C4-2B (cell line): ENCODE results near the gene MAPK8IP1.

Experiments
- H3K27ac ChIP-seq: fragments of 450-650 bp; 2 replicates; pipeline ENCODE4 v1.5.1; 2017
- ZFX ChIP-seq: fragments of 450-650 bp; IDR thresholded peaks from 2 replicates; pipeline ENCODE4 v1.6.1; 2017
- TF ChIP-seq, protein P1 (sequence below): fragments of 450-650 bp; conservative IDR thresholded peaks from 2 replicates; pipeline ENCODE4 v1.5.1; 2017; ENCODE audit warnings: mild to moderate bottlenecking

MAPK8IP1 gene

DNA sequence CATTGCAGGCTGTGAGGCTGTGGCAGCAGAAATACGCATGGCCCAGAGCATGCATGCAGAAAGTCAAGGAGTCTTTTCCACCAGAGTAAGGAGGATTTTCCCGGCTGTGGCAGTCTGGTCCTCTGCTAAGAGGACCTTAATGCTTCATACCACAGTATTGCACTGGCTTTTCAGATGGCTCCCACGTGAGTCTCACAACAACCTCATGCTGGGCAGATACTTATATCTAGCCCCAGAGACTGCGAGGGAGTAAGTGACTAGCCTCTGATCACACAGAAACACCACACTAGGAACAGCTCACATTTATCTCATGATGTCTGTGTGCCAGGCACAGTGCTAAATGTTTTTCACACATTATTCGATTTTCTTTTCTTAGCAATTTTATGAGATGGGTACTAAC lies 30.1 kb upstream of the MAPK8IP1 start:
- H3K27ac ChIP-seq: no peak overlapping the region
- no peak for TF ChIP-seq ZFX
- TF ChIP-seq, protein P1, sequence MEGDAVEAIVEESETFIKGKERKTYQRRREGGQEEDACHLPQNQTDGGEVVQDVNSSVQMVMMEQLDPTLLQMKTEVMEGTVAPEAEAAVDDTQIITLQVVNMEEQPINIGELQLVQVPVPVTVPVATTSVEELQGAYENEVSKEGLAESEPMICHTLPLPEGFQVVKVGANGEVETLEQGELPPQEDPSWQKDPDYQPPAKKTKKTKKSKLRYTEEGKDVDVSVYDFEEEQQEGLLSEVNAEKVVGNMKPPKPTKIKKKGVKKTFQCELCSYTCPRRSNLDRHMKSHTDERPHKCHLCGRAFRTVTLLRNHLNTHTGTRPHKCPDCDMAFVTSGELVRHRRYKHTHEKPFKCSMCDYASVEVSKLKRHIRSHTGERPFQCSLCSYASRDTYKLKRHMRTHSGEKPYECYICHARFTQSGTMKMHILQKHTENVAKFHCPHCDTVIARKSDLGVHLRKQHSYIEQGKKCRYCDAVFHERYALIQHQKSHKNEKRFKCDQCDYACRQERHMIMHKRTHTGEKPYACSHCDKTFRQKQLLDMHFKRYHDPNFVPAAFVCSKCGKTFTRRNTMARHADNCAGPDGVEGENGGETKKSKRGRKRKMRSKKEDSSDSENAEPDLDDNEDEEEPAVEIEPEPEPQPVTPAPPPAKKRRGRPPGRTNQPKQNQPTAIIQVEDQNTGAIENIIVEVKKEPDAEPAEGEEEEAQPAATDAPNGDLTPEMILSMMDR: no peak

DNA sequence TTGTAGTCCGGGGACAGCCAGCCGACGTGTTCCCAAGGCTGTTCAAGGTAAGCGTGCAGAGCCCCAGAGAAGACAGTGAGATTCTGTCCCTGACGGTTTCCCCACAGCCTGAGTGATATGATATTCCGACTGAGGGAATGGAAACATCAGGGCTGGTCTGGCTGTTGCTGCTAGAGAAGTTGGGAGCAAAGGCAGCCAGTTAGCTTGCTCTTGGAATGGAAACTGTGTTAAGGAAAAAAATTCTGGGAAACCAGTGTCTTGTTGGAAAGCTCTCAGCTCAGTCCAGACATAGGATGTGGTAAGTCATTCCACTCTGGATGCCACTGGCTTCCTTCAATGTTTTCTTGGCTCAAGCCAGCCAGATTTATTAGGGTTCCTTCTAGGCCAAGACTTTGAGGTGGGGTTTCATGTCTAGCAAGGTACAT lies 29.4 kb upstream of the MAPK8IP1 start:
- no peak for TF ChIP-seq ZFX
- TF ChIP-seq, protein P1: no peak
- H3K27ac ChIP-seq: no peak overlapping the region

DNA sequence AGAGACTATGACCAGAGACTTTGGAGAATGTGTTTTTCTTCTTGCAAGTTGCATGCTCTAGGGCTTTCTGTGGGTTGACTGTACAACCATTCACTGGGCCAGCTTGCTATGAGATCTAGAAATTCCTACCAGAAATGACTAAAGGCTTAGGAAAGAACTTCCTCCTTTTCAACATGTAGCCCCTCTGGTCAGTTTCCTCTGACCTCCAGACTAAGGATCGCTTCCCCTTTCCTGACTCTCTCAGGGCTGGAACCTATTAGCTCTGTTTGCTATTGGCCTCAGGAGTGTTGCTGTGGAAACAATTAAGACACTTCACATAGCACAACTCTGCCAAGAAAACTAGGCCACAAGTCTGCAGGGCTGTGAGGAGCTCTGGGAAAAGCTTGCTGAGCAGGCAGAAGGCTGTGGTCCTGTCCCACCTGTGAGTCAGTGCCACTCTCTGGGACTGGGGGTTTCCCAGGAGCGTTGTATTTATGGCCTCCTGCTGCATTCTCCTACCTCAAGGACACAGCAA lies 27.4 kb upstream of the MAPK8IP1 start:
- no peak for TF ChIP-seq ZFX
- TF ChIP-seq, protein P1: no peak
- H3K27ac ChIP-seq: no peak overlapping the region

DNA sequence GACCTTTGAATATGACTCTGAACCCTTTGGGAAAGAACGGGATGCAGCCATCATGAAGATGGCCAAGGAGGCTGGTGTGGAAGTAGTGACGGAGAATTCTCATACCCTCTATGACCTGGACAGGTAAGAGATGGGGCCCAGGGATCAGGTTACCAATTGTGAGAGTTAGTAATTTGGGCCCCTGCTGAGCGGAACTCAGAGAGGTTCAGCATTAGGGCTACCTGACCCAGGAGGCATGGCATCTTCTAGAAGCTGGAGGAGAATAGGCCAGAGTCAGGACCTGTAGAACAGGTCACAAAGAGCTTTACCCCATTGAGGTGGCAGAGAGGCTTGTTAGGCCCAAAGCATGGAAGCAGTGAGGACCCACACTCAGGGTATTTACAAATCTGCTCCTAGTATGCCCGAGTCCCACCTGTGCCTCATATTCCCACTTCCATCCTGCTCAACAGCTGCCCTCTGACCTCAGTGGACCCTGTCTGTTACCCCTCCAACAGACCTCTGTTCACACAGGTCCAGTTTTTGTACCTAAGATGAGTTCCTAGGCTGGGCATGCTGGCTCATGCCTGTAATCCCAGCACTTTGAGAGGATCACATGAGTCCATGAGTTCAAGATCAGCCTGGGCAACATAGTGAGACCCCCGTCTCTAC lies 26.6 kb upstream of the MAPK8IP1 start:
- H3K27ac ChIP-seq: no peak overlapping the region
- TF ChIP-seq, protein P1: no peak
- no peak for TF ChIP-seq ZFX

DNA sequence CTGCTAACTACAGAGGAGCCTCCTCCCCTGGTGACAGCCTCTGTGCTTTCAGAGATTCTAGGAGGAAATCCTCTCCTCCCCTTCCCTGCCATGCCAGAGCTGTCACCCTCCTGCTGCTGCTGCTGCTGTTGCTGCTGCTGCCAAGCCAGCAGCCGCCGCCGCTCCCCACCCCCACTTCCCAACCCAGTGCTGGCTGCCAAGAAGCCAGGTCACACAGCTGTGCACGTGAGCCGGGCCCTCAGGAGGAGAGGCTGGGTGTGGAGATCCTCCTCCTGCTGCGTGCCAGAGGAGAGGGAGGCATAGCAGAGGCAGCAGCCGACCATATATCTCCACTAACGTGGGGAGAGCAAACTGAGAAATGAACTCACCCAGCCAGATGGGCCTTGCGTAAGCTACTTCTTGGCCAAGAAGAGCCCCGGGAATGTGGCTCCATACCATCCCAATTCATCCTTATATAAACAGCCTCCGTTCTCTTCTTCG lies 25.8 kb upstream of the MAPK8IP1 start:
- H3K27ac ChIP-seq: no peak overlapping the region
- no peak for TF ChIP-seq ZFX
- TF ChIP-seq, protein P1: no peak

DNA sequence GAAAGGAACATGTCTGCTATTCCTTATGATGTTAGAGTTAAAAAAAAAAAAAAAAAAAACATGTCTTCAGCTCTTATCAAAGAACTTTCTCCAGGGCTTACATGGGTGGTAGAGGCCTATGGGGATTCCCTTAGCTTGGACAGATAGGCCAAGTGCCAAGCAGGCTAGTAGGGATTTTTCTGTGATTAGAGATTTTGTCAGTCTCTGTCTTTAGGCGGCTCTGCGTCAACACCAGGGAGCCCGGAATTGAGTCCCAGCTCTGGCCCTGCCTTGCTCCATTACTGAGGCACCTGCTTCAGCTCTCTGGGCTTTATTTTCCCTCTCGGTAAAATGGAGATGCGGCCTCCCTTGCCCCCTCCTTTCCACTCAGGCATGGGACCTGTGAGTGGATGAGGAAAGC lies 25.1 kb upstream of the MAPK8IP1 start:
- no peak for TF ChIP-seq ZFX
- TF ChIP-seq, protein P1: no peak
- H3K27ac ChIP-seq: no peak overlapping the region

DNA sequence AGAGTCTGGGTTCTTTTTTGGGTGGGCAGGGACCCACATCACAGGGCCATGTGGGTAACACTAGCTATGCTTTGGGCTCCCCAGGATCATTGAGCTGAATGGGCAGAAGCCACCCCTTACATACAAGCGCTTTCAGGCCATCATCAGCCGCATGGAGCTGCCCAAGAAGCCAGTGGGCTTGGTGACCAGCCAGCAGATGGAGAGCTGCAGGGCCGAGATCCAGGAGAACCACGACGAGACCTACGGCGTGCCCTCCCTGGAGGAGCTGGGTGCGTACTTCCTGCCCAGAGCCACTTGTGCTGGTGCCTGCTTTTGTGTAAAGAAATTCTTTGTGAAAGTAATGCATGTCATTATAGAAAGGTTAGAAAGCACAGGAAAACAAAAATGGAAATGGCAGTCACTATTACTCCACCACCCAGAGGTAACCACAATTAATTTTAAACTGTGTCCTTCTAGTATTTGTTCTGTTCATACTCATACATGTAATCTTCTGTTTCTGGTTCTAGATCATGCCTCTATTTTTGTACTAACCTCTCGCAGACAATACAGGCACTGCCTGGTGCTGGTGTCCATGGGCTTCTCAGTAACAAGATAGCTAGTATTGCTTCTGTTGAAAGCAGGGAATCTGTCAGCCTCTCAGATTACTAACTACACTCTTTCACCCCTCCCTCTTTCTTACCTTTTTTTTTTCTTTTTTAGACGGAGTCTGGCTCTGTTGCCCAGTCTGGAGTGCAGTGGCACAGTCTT lies 24.5 kb upstream of the MAPK8IP1 start:
- H3K27ac ChIP-seq: no peak overlapping the region
- TF ChIP-seq, protein P1: no peak
- TF ChIP-seq ZFX: no peak
